Thyroid gland (tissue), 4 donors: Measurements from ENCODE around the gene BCL2.

Source experiments
- POLR2A ChIP-seq, 2 donors: fragments of 450-650 bp; IDR thresholded peaks; one replicate each; pipeline ENCODE4 v1.6.1; 2017; ENCODE audit warnings: antibody characterized with exemption in 2 of 2, mild to moderate bottlenecking in 2 of 2, moderate library complexity in 1 of 2
- TF ChIP-seq, protein P1 (sequence below), 6 experiments: fragments of 200-600 bp in 3 of 6; fragments of 450-650 bp in 3 of 6; sonication (generic) in 3 of 6; IDR thresholded peaks; one replicate each; pipeline ENCODE4 v1.5.1; 2016 to 2019; ENCODE audit warnings: antibody characterized with exemption in 6 of 6, mild to moderate bottlenecking in 2 of 6, inconsistent platforms in 1 of 6, moderate library complexity in 1 of 6

GRCh38 chr18:63348508-63349136 lies 29.1 kb upstream of the BCL2 start:
- TF ChIP-seq, protein P1, sequence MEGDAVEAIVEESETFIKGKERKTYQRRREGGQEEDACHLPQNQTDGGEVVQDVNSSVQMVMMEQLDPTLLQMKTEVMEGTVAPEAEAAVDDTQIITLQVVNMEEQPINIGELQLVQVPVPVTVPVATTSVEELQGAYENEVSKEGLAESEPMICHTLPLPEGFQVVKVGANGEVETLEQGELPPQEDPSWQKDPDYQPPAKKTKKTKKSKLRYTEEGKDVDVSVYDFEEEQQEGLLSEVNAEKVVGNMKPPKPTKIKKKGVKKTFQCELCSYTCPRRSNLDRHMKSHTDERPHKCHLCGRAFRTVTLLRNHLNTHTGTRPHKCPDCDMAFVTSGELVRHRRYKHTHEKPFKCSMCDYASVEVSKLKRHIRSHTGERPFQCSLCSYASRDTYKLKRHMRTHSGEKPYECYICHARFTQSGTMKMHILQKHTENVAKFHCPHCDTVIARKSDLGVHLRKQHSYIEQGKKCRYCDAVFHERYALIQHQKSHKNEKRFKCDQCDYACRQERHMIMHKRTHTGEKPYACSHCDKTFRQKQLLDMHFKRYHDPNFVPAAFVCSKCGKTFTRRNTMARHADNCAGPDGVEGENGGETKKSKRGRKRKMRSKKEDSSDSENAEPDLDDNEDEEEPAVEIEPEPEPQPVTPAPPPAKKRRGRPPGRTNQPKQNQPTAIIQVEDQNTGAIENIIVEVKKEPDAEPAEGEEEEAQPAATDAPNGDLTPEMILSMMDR (IDR thresholded peaks at IDR 0.05) = no peak
- no peak for TF ChIP-seq POLR2A (IDR thresholded peaks at IDR 0.05)
